Aorta (tissue), 5 donors: Measurements from ENCODE around the gene OBI1. TPM values are rescaled to one million over a fixed set of nuclear protein-coding genes. Genes with fewer than 3 reads are reported as not detected.

ENCODE experiments used
- ATAC-seq: fragments of 200-7000 bp; cut with Tn5 transposase; one replicate; pipeline ENCODE4 v1.9.1; 2022; ENCODE audit warnings: moderate library complexity; ENCODE audit not compliant: low FRiP score
- DNase-seq, 2 donors: peaks; one replicate each; pipeline ENCODE4 v3.0.0-alpha.2; 2020
- H3K27ac ChIP-seq, 2 donors: one replicate each; pipeline ENCODE4 v1.5.1; 2013; ENCODE audit warnings: low read length in 2 of 2, mild to moderate bottlenecking in 2 of 2, moderate library complexity in 2 of 2, control low read depth in 1 of 2, inconsistent platforms in 1 of 2, low read depth in 1 of 2
- H3K27me3 ChIP-seq, 2 donors: one replicate each; pipeline ENCODE4 v1.6.1; 2013; ENCODE audit warnings: control low read depth in 1 of 2, low read length in 1 of 2, mild to moderate bottlenecking in 1 of 2, moderate library complexity in 1 of 2; ENCODE audit not compliant: insufficient read depth in 2 of 2, control insufficient read depth in 1 of 2
- H3K36me3 ChIP-seq, 2 donors: one replicate each; pipeline ENCODE4 v1.6.1; 2013; ENCODE audit warnings: control low read depth in 1 of 2, low read length in 1 of 2, mild to moderate bottlenecking in 1 of 2; ENCODE audit not compliant: insufficient read depth in 2 of 2, control insufficient read depth in 1 of 2
- H3K4me1 ChIP-seq, 2 donors: one replicate each; pipeline ENCODE4 v1.6.1; 2013; ENCODE audit warnings: low read length in 2 of 2, control low read depth in 1 of 2, mild to moderate bottlenecking in 1 of 2, moderate library complexity in 1 of 2; ENCODE audit not compliant: insufficient read depth in 2 of 2, control insufficient read depth in 1 of 2
- H3K4me3 ChIP-seq, 2 donors: one replicate each; pipeline ENCODE4 v1.5.1; 2013; ENCODE audit warnings: low read length in 2 of 2, control low read depth in 1 of 2, mild to moderate bottlenecking in 1 of 2
- H3K9me3 ChIP-seq: one replicate; pipeline ENCODE4 v1.6.1; 2013; ENCODE audit warnings: mild to moderate bottlenecking, low read length; ENCODE audit not compliant: control insufficient read depth
- WGBS, 2 donors: extraction: QIAGEN DNeasy Blood & Tissue Kit; methylation state at CpG; one replicate each; pipeline ENCODE4 v1.1.7; 2013; 5-methylcytosine and 5-hydroxymethylcytosine counted together
- intact Hi-C, 2 donors: fragments of 100-400 bp; cut with DNase I; formaldehyde crosslinking; loops; one replicate each; pipeline versions ENCODE4 v1.14.2 to v1.15.0; 2022
- polyA plus RNA-seq, 2 donors: library from polyadenylated mRNA; stranded (reverse); fragments of 200-250 nt; gene quantifications; one replicate each; pipeline ENCODE4 v1.2.3, GENCODE V29; 2013
- total RNA-seq, 2 donors: library from RNA; stranded (reverse); fragmentation: NEBNext Ultra II Directional; extraction: Animal tissue kit (Norgen Biotek cat#: 25700); gene quantifications; one replicate each; pipeline ENCODE4 v1.2.1, GENCODE V29; 2021
- donor health status: healthy with polysubstance abuse.
- donor health status: Bipolar disorder and iron deficiency.
- donor health status: DM: no; HTN: no; CAD: no.
- donor health status: DM: no; HTN: no; CAD: no.
- donor health status: DM: yes; HTN: yes; CAD: no.

Gene OBI1
- total and polyA plus RNA-seq, 4 donors: 3.7 to 10.7 (median 6.6) TPM

DNA sequence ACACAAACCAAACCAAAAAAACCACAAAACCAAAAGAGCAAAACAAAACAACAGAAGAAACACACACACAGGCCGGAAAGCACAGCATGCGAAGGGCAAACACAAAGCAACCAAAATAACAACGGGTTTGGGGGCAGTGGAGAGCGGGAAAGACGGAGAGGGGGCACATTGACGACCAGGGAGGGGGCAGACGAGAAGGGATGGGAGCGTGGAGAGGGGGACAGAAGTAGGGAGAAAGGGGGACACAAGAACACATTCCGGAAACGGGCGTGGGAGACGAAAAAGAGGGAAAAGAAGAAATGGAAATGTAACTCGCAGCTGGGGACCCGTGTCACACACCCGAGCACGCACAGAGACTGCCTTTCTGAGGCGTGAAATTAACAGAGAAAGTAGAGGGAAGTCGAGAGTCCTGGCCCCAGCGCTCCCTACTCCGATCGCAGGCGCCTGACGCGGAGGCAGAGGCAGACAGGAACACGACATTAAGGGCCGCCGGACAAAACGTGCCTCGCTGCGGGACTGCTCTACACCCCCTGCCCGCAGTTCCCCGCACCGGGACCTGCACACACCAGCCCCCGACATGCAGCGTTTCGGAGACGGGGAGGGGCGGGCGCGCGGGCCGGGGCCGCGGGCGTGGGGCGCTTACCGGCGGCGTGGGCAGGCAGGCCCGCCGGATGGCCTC lies 56.3 kb downstream of the OBI1 start:
- Histone ChIP-seq H3K9me3 (no peaks in the 10 kb centered on the region), H3K4me3 (no peak overlapping the region), H3K4me1 (no peaks in the 10 kb centered on the region), H3K27ac (no peak overlapping the region), H3K36me3 (no peaks in the 10 kb centered on the region), H3K27me3 (peaks cover 0 to 1% of the 10 kb centered on the region in 2 donors)
- DNase-seq (peak in 1 of 2 donors; percentile 66), ATAC-seq (no peak)
- WGBS, 2 donors: 3% methylated on average over 50 to 51 of the region's 51 CpGs
- intact Hi-C loops: loop anchor here in 1 of 2 donors (10.0 kb wide), 1 partner anchor 52 kb away; the partner anchor contains the start of gene OBI1

- Histone ChIP-seq H3K27ac (no peak overlapping the region), H3K4me3 (no peak overlapping the region), H3K4me1 (no peaks in the 10 kb centered on the region), H3K9me3 (no peaks in the 10 kb centered on the region), H3K36me3 (no peaks in the 10 kb centered on the region), H3K27me3 (peaks cover 0 to 3% of the 10 kb centered on the region in 2 donors)
- DNase-seq (no peak), ATAC-seq (no peak)
- 3 to 4% methylated on average over 37 to 112 of the region's 112 CpGs for WGBS, 2 donors
- intact Hi-C loops: loop anchor here in 1 of 2 donors (10.0 kb wide), 1 partner anchor 53 kb away; the partner anchor contains the start of gene OBI1
Measured at GRCh38 chr13:78601874-78602560, 56.9 kb downstream of the OBI1 start.

GRCh38 chr13:78601124-78601873 lies 57.7 kb downstream of the OBI1 start:
- H3K4me1 ChIP-seq: no peaks in the 10 kb centered on the region
- ATAC-seq (no peak), DNase-seq (no peak)
- intact Hi-C loops: loop anchor here in 1 of 2 donors (10.0 kb wide), 1 partner anchor 54 kb away; the partner anchor contains the start of gene OBI1
- peaks cover 0 to 4% of the 10 kb centered on the region in 2 donors for H3K27me3 ChIP-seq
- no peaks in the 10 kb centered on the region for H3K36me3 ChIP-seq
- H3K9me3 ChIP-seq: no peaks in the 10 kb centered on the region
- no peak overlapping the region for H3K4me3 ChIP-seq
- no peak overlapping the region for H3K27ac ChIP-seq
- 5% methylated on average over 56 to 58 of the region's 58 CpGs for WGBS, 2 donors

DNA sequence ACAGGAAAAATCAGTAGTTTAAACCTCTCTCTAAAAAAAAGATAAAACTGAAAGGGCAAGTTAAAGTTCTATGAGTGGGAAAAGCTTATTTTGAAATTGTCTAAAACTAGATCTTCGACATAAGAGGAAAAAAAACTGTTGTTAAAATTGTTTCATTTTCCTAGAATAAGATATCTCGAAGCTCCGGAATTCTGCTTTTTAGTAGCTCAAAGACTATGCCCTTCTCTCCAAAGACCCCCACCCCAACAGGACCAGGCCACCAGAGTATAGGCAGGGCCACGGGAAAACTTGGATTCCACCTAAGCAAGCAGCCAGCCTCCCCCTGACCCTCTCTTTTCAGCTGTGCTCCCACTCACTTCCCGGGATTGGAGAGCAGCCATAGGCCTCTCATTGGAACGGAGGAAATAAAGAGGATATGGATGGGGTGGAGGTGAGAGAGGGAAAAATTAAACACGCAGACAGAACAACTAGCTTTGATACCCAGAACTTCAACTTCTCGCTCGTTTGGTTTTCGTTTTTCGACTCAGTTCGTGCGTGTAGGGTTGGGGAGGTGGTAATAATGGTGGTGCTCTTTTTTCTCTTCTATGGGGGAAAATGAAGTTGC lies 58.6 kb downstream of the OBI1 start:
- Histone ChIP-seq H3K36me3 (no peaks in the 10 kb centered on the region), H3K9me3 (no peaks in the 10 kb centered on the region), H3K27ac (no peak overlapping the region), H3K4me1 (no peaks in the 10 kb centered on the region), H3K4me3 (no peak overlapping the region), H3K27me3 (peaks cover 0 to 3% of the 10 kb centered on the region in 2 donors)
- ATAC-seq (no peak), DNase-seq (no peak)
- 21 to 22% methylated on average over 13 of the region's 13 CpGs for WGBS, 2 donors
- intact Hi-C loops: loop anchor here in 1 of 2 donors (10.0 kb wide), 1 partner anchor 54 kb away; the partner anchor contains the start of gene OBI1

DNA sequence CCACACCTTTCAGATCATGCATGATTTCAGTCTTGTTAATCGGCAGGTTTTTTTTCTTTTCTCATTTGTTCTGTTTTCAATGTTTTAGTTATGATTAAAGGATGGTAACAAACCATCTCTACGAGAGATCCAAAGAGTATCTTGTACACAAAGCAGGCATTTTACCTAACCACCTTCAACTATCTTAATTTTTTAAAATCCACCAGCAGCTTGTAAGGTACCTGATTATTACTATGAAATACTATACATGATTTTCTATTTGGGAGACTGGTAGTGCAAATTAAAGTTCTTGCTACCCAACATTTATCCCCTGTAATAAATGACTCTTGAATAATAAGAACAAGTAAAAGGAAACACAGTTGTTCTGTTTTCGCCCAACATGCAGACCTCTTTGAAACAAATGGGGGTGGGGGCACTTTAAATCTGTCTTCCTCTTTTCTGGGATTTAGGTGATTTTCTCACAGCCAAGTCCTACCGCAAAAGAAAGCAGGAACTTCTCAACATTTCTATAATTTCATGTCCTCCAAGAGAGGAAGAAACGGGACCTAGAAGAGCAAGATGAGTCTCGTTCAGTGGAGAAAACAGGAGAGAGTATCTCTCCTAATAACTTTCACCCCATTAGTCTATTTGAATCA lies 59.2 kb downstream of the OBI1 start:
- no peaks in the 10 kb centered on the region for H3K4me1 ChIP-seq
- intact Hi-C loops: loop anchor here in 1 of 2 donors (10.0 kb wide), 1 partner anchor 55 kb away; the partner anchor contains the start of gene OBI1
- H3K27ac ChIP-seq: no peak overlapping the region
- H3K4me3 ChIP-seq: no peak overlapping the region
- ATAC-seq (no peak), DNase-seq (no peak)
- H3K36me3 ChIP-seq: no peaks in the 10 kb centered on the region
- H3K9me3 ChIP-seq: no peaks in the 10 kb centered on the region
- H3K27me3 ChIP-seq: peaks cover 0 to 4% of the 10 kb centered on the region in 2 donors
- 21 to 22% methylated on average over 6 of the region's 6 CpGs for WGBS, 2 donors

- intact Hi-C loops: no loop called here
Measured at GRCh38 chr13:78598966-78599644, 59.9 kb downstream of the OBI1 start.

GRCh38 chr13:78598116-78598781 lies 60.7 kb downstream of the OBI1 start:
- Histone ChIP-seq H3K36me3 (no peaks in the 10 kb centered on the region), H3K9me3 (no peaks in the 10 kb centered on the region), H3K27me3 (peaks cover 0 to 4% of the 10 kb centered on the region in 2 donors), H3K27ac (no peak overlapping the region), H3K4me1 (no peaks in the 10 kb centered on the region), H3K4me3 (no peak overlapping the region)
- intact Hi-C loops: no loop called here
- no peak for ATAC-seq
- WGBS, 2 donors: 21 to 27% methylated on average over 3 of the region's 3 CpGs
- no peak for DNase-seq

More at GRCh38 chr13:78598966-78599644, 59.9 kb downstream of the OBI1 start:
- DNase-seq (no peak), ATAC-seq (no peak)
- Histone ChIP-seq H3K27ac (no peak overlapping the region), H3K9me3 (no peaks in the 10 kb centered on the region), H3K27me3 (peaks cover 0 to 4% of the 10 kb centered on the region in 2 donors), H3K4me3 (no peak overlapping the region), H3K36me3 (no peaks in the 10 kb centered on the region), H3K4me1 (no peaks in the 10 kb centered on the region)
- WGBS, 2 donors: 14 to 22% methylated on average over 5 of the region's 5 CpGs
